ENCODE data around the gene ZCCHC7. TPM values are rescaled to one million over a fixed set of nuclear protein-coding genes. Genes with fewer than 3 reads are reported as not detected.

Gene ZCCHC7
- total and polyA plus RNA-seq, 2 of the 8 experiments (the other 6 are each of a cell fraction or from before 2014, with no cell fraction given), result 12.2 to 27.5 TPM

- Histone ChIP-seq H3K4me2 (ENCODE audit: insufficient read depth in 1 of 2, low read depth in 2 of 2, low read length in 2 of 2) (no peak overlapping the region), H3K4ac (replicated peaks; ENCODE audit: insufficient read length, low read depth, low read length) (no peak overlapping the region), H2AFZ (ENCODE audit: low read length) (no peak overlapping the region), H3K23me2 (ENCODE audit: low read depth, low read length) (no peaks in the 10 kb centered on the region; the same call in 1 of the 2 replicates), H3K56ac (replicated peaks; ENCODE audit: insufficient read length, low read depth, low read length) (no peak overlapping the region), H3K23ac (ENCODE audit: insufficient read length) (no peak overlapping the region), H3K79me2 (ENCODE audit: control insufficient read depth in 1 of 2, insufficient read depth in 2 of 2, low read length in 2 of 2) (no peaks in the 10 kb centered on the region), H3K9me3 (ENCODE audit: insufficient read depth in 2 of 2, low read depth in 1 of 2, low read length in 1 of 2) (no peaks in the 10 kb centered on the region), H2BK120ac (replicated peaks; ENCODE audit: low read depth, low read length) (no peak overlapping the region), H2BK20ac (ENCODE audit: low read length) (no peak overlapping the region), H3K27me3 (replicated peaks in 1 of 4; ENCODE audit: control insufficient read depth in 3 of 4, extremely low read depth in 1 of 4, insufficient read depth in 3 of 4, low read length in 3 of 4) (no peaks in the 10 kb centered on the region), H3K9ac (replicated peaks in 1 of 4; ENCODE audit: extremely low read depth in 1 of 4, low read depth in 3 of 4, low read length in 3 of 4) (no peak overlapping the region), H2AK5ac (ENCODE audit: low read depth, low read length) (0 out of 2 replicates have a peak overlapping the region, but pooled peaks have one; percentile 53), H3K79me1 (ENCODE audit: low read depth, low read length) (no peaks in the 10 kb centered on the region), H2BK12ac (ENCODE audit: low read depth, low read length) (no peak overlapping the region), H3K4me3 (ENCODE audit: extremely low read depth in 1 of 4, insufficient read depth in 2 of 4, low read depth in 3 of 4, low read length in 4 of 4) (no peak overlapping the region), H3K14ac (ENCODE audit: insufficient read length) (no peak overlapping the region), H2BK15ac (ENCODE audit: low read length) (no peak overlapping the region), H2BK5ac (ENCODE audit: low read depth, low read length) (no peak overlapping the region), H3K18ac (ENCODE audit: extremely low read depth, low read length) (no peak overlapping the region), H4K91ac (replicated peaks; ENCODE audit: insufficient read length, low read length) (no peak overlapping the region), H4K8ac (ENCODE audit: extremely low read depth, insufficient read depth, low read length) (no peak overlapping the region), H4K20me1 (replicated peaks in 1 of 2; ENCODE audit: control insufficient read depth in 1 of 2, insufficient read depth in 2 of 2, low read length in 2 of 2) (no peaks in the 10 kb centered on the region), H3K4me1 (replicated peaks in 1 of 4; ENCODE audit: control insufficient read depth in 3 of 4, insufficient read depth in 4 of 4, low read length in 3 of 4) (no peaks in the 10 kb centered on the region), H3K27ac (ENCODE audit: low read depth, low read length) (no peak overlapping the region), H4K5ac (ENCODE audit: insufficient read length, low read depth, low read length) (no peak overlapping the region), H3K36me3 (ENCODE audit: control insufficient read depth in 2 of 4, insufficient read depth in 4 of 4, low read length in 3 of 4) (no peaks in the 10 kb centered on the region)
- 80% methylated on average over 12 of the region's 12 CpGs; no CpG with 5 or more reads in 1 of the 2 experiments for WGBS, 2 experiments (ENCODE audit: extremely low coverage in 1 of 2, insufficient coverage in 1 of 2, insufficient read length in 1 of 2, insufficient replicate concordance in 2 of 2, low coverage in 1 of 2, low lambda C conversion rate in 2 of 2, missing lambda C conversion rate in 1 of 2)
- DNase-seq (ENCODE audit: low read depth in 1 of 2, low spot score in 2 of 2), result no peak
- ChIA-PET POLR2A (ENCODE audit: partially characterized antibody) (no interaction called here), CTCF (ENCODE audit: partially characterized antibody) (interaction anchor here (0.9 to 2.4 kb wide), 4 partner anchors 10 to 27 kb away, joined by 5 to 9 read pairs (median 7); no protein-coding TSS in a partner anchor)
- no peak for FAIRE-seq
- TF ChIP-seq CBX5 (IDR thresholded peaks at IDR 0.05; ENCODE audit: low read depth, low read length) (no peak), RXRA (IDR thresholded peaks at IDR 0.05; ENCODE audit: insufficient read depth, low read depth, low read length) (no peak), TBP (IDR thresholded peaks at IDR 0.05; ENCODE audit: low read depth, low read length) (no peak)
These were observed 263.7 kb downstream of the ZCCHC7 start for GRCh38 chr9:37383876-37384746.
